Neural cell (in vitro differentiated cells): ENCODE data around the gene ZMYND11. TPM values are rescaled to one million over a fixed set of nuclear protein-coding genes. Genes with fewer than 3 reads are reported as not detected.
"Not testable (repeated sequence)": the region's sequence is repeated elsewhere in the genome, so short reads cannot be mapped to it uniquely, and the experiment has no call there.

Source experiments
- H2AFZ ChIP-seq: fragments of 200-600, 300-800 bp; sonication (generic), shearing (Covaris generic); 2 replicates; pipeline ENCODE4 v1.6.0; 2014; ENCODE audit warnings: low read depth, mild to moderate bottlenecking, antibody characterized with exemption, low read length, moderate library complexity
- H3F3A ChIP-seq: fragments of 200-600 bp; shearing (Covaris generic); 2 replicates; pipeline ENCODE4 v1.6.1; 2016; ENCODE audit warnings: mild to moderate bottlenecking, moderate library complexity, mixed read lengths, antibody characterized with exemption, low read length; ENCODE audit not compliant: insufficient read depth, poor library complexity, severe bottlenecking
- H3K27ac ChIP-seq: fragments of 200-600, 300-800 bp; sonication (generic), shearing (Covaris generic); 2 replicates; pipeline ENCODE4 v1.5.1; 2014; ENCODE audit warnings: mild to moderate bottlenecking, low read length, moderate library complexity
- H3K27me3 ChIP-seq: fragments of 300-800, 200-600 bp; sonication (generic), shearing (Covaris generic); 2 replicates; pipeline ENCODE4 v1.6.0; 2014; ENCODE audit warnings: mild to moderate bottlenecking, low read depth, low read length, moderate library complexity; ENCODE audit not compliant: insufficient read depth
- H3K36me3 ChIP-seq: fragments of 300-800, 200-600 bp; sonication (generic), shearing (Covaris generic); 2 replicates; pipeline ENCODE4 v1.5.1; 2014; ENCODE audit warnings: mild to moderate bottlenecking, antibody characterized with exemption, low read length, moderate library complexity; ENCODE audit not compliant: insufficient read depth
- H3K4me2 ChIP-seq: fragments of 300-800, 200-600 bp; sonication (generic), shearing (Covaris generic); 2 replicates; pipeline ENCODE4 v1.6.0; 2014; ENCODE audit warnings: mild to moderate bottlenecking, low read length
- H3K4me3 ChIP-seq: fragments of 300-800, 200-600 bp; sonication (generic), shearing (Covaris generic); 2 replicates; pipeline ENCODE4 v1.5.1; 2014; ENCODE audit warnings: mild to moderate bottlenecking, low read length, moderate library complexity
- H3K79me2 ChIP-seq: fragments of 200-600 bp; shearing (Covaris generic); replicated peaks from 2 replicates; pipeline ENCODE4 v1.6.0; 2014; ENCODE audit warnings: mild to moderate bottlenecking, low read length, moderate library complexity; ENCODE audit not compliant: insufficient read depth
- H3K9ac ChIP-seq: fragments of 300-800, 200-600 bp; sonication (generic), shearing (Covaris generic); 2 replicates; pipeline ENCODE4 v1.6.1; 2016; ENCODE audit warnings: mild to moderate bottlenecking, low read length, mixed read lengths
- H3K9me2 ChIP-seq: fragments of 200-600 bp; shearing (Covaris generic); 2 replicates; pipeline ENCODE4 v1.6.1; 2016; ENCODE audit warnings: mild to moderate bottlenecking, low read length, mixed read lengths; ENCODE audit not compliant: insufficient read depth
- H3K9me3 ChIP-seq: fragments of 200-600, 300-800 bp; sonication (generic), shearing (Covaris generic); 2 replicates; pipeline ENCODE4 v1.6.1; 2016; ENCODE audit warnings: mild to moderate bottlenecking, mixed run types, low read length, moderate library complexity, mixed read lengths
- H4K20me1 ChIP-seq: fragments of 200-600 bp; shearing (Covaris generic); 2 replicates; pipeline ENCODE4 v1.6.1; 2016; ENCODE audit warnings: mild to moderate bottlenecking, mixed run types; ENCODE audit not compliant: insufficient read depth
- EP300 ChIP-seq: fragments of 450-650 bp; conservative IDR thresholded peaks from 2 replicates; pipeline ENCODE4 v1.6.1; 2014; ENCODE audit warnings: antibody characterized with exemption, mild to moderate bottlenecking, moderate library complexity; ENCODE audit not compliant: poor library complexity, severe bottlenecking
- EZH2 ChIP-seq: fragments of 200-600, 300-800 bp; shearing (Covaris generic), sonication (generic); IDR thresholded peaks from 2 replicates; pipeline ENCODE4 v1.6.1; 2014; ENCODE audit warnings: antibody characterized with exemption, low read length, borderline replicate concordance, mild to moderate bottlenecking; ENCODE audit not compliant: insufficient read depth, poor library complexity, severe bottlenecking
- MXI1 ChIP-seq: fragments of 450-650 bp; conservative IDR thresholded peaks from 2 replicates; pipeline ENCODE4 v1.6.1; 2014; ENCODE audit warnings: antibody characterized with exemption, mild to moderate bottlenecking; ENCODE audit not compliant: poor library complexity, severe bottlenecking
- POLR2AphosphoS5 ChIP-seq: IDR thresholded peaks from 2 replicates; pipeline ENCODE4 v1.6.1; 2012
- RAD21 ChIP-seq: fragments of 450-650 bp; conservative IDR thresholded peaks from 2 replicates; pipeline ENCODE4 v1.6.1; 2014; ENCODE audit warnings: antibody characterized with exemption, mild to moderate bottlenecking, moderate library complexity
- REST ChIP-seq: IDR thresholded peaks from 2 replicates; pipeline ENCODE4 v1.6.1; 2012; ENCODE audit warnings: borderline replicate concordance
- SMC3 ChIP-seq: fragments of 450-650 bp; conservative IDR thresholded peaks from 2 replicates; pipeline ENCODE4 v1.6.1; 2014; ENCODE audit warnings: antibody characterized with exemption, mild to moderate bottlenecking, moderate library complexity; ENCODE audit not compliant: poor library complexity
- TAF1 ChIP-seq: IDR thresholded peaks from 2 replicates; pipeline ENCODE4 v1.6.1; 2012; ENCODE audit warnings: low read depth
- polyA plus RNA-seq: library from polyadenylated mRNA; depleted of rRNA; stranded (reverse); fragments of >200 nt; gene quantifications from 2 replicates; pipeline ENCODE4 v1.2.3, GENCODE V29; 2014
- small RNA-seq, 3 experiments: library from RNA; depleted of rRNA; stranded (forward); fragments of <200 nt; gene quantifications; one replicate each; pipeline ENCODE3, GENCODE V24; 2012
- TF ChIP-seq, protein P1 (sequence below): fragments of 450-650 bp; IDR thresholded peaks from 2 replicates; pipeline ENCODE4 v1.5.1; 2014; ENCODE audit warnings: antibody characterized with exemption, mild to moderate bottlenecking, moderate library complexity; ENCODE audit not compliant: poor library complexity, severe bottlenecking

The ZMYND11 gene
- polyA plus RNA-seq, 1 donor from 2014 or later = 122 TPM

GRCh38 chr10:299969-300368 is 164.7 kb downstream of the ZMYND11 start:
- peaks cover 3% of the 10 kb centered on the region for H3K36me3 ChIP-seq
- no peak overlapping the region for H2AFZ ChIP-seq
- H3K9me2 ChIP-seq = no peaks in the 10 kb centered on the region
- H3K9me3 ChIP-seq = no peaks in the 10 kb centered on the region
- no peak overlapping the region for H3K27ac ChIP-seq
- H3K9ac ChIP-seq = no peak overlapping the region
- no peak overlapping the region for H3K4me2 ChIP-seq
- H3F3A ChIP-seq = no peaks in the 10 kb centered on the region
- no peak for TF ChIP-seq MXI1
- no peak for TF ChIP-seq POLR2AphosphoS5
- no peak for TF ChIP-seq RAD21
- no peak for TF ChIP-seq EP300
- TF ChIP-seq EZH2 = no peak
- no peak for TF ChIP-seq SMC3
- TF ChIP-seq REST = no peak
- TF ChIP-seq, protein P1, sequence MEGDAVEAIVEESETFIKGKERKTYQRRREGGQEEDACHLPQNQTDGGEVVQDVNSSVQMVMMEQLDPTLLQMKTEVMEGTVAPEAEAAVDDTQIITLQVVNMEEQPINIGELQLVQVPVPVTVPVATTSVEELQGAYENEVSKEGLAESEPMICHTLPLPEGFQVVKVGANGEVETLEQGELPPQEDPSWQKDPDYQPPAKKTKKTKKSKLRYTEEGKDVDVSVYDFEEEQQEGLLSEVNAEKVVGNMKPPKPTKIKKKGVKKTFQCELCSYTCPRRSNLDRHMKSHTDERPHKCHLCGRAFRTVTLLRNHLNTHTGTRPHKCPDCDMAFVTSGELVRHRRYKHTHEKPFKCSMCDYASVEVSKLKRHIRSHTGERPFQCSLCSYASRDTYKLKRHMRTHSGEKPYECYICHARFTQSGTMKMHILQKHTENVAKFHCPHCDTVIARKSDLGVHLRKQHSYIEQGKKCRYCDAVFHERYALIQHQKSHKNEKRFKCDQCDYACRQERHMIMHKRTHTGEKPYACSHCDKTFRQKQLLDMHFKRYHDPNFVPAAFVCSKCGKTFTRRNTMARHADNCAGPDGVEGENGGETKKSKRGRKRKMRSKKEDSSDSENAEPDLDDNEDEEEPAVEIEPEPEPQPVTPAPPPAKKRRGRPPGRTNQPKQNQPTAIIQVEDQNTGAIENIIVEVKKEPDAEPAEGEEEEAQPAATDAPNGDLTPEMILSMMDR = no peak
- TF ChIP-seq TAF1 = no peak
- H4K20me1 ChIP-seq = no peaks in the 10 kb centered on the region
- no peaks in the 10 kb centered on the region for H3K27me3 ChIP-seq
- H3K79me2 ChIP-seq = no peaks in the 10 kb centered on the region
- H3K4me3 ChIP-seq = no peak overlapping the region

DNA sequence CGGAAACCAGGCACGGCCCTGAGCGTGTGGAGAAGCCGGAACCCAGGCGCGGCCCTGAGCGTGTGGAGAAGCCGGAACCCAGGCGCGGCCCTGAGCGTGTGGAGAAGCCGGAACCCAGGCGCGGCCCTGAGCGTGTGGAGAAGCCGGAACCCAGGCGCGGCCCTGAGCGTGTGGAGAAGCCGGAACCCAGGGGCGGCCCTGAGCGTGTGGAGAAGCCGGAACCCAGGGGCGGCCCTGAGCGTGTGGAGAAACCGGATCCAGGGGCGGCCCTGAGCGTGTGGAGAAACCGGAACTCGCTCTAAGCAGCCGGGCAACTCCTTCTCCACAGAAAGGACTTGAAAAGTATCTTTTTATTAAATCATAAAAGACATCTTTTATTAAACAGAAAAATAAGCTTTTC is 165.3 kb downstream of the ZMYND11 start:
- H3K79me2 ChIP-seq, H3K9me3 ChIP-seq, H3K27me3 ChIP-seq, H3K36me3 ChIP-seq, H4K20me1 ChIP-seq, H2AFZ ChIP-seq, H3F3A ChIP-seq, H3K4me3 ChIP-seq, H3K27ac ChIP-seq, H3K4me2 ChIP-seq, H3K9ac ChIP-seq, H3K9me2 ChIP-seq: not testable (repeated sequence)

DNA sequence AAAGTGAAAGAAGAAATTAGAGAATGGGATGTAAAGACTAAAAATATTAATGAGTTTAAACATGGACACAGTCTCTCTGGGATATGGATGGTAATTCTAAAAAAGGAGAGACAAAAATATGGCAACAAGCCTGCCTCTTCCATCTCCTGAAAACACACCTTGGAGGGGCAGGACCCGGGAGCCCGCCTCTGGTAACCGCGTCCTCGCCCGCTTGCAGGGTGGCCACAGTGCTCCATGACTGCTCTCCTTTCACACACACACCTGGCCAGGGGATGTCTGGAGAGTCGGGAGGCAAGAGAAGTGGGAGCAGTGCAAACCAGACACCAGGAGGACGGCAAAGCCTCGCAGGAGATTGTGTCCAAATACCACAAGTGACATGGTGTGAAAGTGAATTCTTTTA is 166.3 kb downstream of the ZMYND11 start:
- no peaks in the 10 kb centered on the region for H3K27me3 ChIP-seq
- H3K9ac ChIP-seq = no peak overlapping the region
- H3K27ac ChIP-seq = no peak overlapping the region
- no peak overlapping the region for H2AFZ ChIP-seq
- no peaks in the 10 kb centered on the region for H3F3A ChIP-seq
- H3K9me2 ChIP-seq = no peaks in the 10 kb centered on the region
- no peaks in the 10 kb centered on the region for H3K79me2 ChIP-seq
- no peak overlapping the region for H3K4me3 ChIP-seq
- TF ChIP-seq RAD21 (no peak), EZH2 (no peak), POLR2AphosphoS5 (no peak), SMC3 (no peak)
- H4K20me1 ChIP-seq = no peaks in the 10 kb centered on the region
- H3K36me3 ChIP-seq = peaks cover 4% of the 10 kb centered on the region
- H3K4me2 ChIP-seq = no peak overlapping the region
- H3K9me3 ChIP-seq = no peaks in the 10 kb centered on the region

Small RNAs within 50 kb of the gene (small RNA-seq; reads per million reads assigned to genes)
- gene RNA5SP297 (0 reads per million in 3 experiments), gene RNA5SP298 (0.26 to 0.98 (median 0.39) reads per million in 3 experiments)

Other genes starting within 250 kb of the ZMYND11 start
- 0.46 and 0.69 TPM in 2 replicates for gene TUBB8, start 86.2 kb upstream of the ZMYND11 start, polyA plus RNA-seq